ENCODE results near the gene CLK2. TPM values are rescaled to one million over a fixed set of nuclear protein-coding genes. Genes with fewer than 3 reads are reported as not detected.
"Not testable (repeated sequence)": the region's sequence is repeated elsewhere in the genome, so short reads cannot be mapped to it uniquely, and the experiment has no call there.

CLK2 gene
- total RNA-seq, 2 donors from 2014 or later = 54.8 to 57.8 TPM

- peaks cover 8% of the 10 kb centered on the region for H3K36me3 Mint-ChIP-seq (ENCODE audit: low read depth)
- peaks cover 38% of the 10 kb centered on the region for H3K4me1 Mint-ChIP-seq
- DNase-seq = no peak
- ATAC-seq = no peak
- H3K27ac Mint-ChIP-seq = peak overlapping the region; percentile 59
- peak overlapping the region; percentile 86 for H3K4me3 Mint-ChIP-seq
- no peaks in the 10 kb centered on the region for H3K27me3 Mint-ChIP-seq
- H3K9me3 ChIP-seq (ENCODE audit: control insufficient read depth, low read length, poor library complexity, severe bottlenecking) = no peaks in the 10 kb centered on the region
Observed at GRCh38 chr1:155253797-155254196, 19.5 kb downstream of the CLK2 start.

DNA sequence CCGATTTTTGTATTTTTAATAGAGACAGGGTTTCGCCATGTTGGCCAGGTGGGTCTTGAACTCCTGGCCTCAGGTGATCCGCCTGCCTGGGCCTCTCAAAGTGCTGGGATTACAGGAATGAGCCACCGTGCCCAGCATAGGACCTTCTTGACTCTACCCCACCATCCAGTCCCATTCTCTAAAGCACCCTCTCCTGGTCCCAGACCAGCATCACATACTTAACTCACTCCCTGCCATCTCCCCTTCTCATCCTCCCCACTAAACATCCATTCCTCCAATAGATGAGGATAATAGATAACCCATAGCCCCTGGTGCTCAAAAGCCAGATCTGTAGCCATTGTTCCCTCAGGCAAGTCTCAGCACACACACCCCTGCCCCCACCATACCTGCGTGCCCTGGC, 20.1 kb downstream of the CLK2 start:
- H3K9me3 ChIP-seq (ENCODE audit: control insufficient read depth, low read length, poor library complexity, severe bottlenecking) = no peaks in the 10 kb centered on the region
- no peak for DNase-seq
- peaks cover 8% of the 10 kb centered on the region for H3K36me3 Mint-ChIP-seq (ENCODE audit: low read depth)
- no peaks in the 10 kb centered on the region for H3K27me3 Mint-ChIP-seq
- H3K4me3 Mint-ChIP-seq = peak overlapping the region; percentile 25
- no peak for ATAC-seq
- H3K27ac Mint-ChIP-seq = peak overlapping the region; percentile 59
- H3K4me1 Mint-ChIP-seq = peaks cover 38% of the 10 kb centered on the region

DNA sequence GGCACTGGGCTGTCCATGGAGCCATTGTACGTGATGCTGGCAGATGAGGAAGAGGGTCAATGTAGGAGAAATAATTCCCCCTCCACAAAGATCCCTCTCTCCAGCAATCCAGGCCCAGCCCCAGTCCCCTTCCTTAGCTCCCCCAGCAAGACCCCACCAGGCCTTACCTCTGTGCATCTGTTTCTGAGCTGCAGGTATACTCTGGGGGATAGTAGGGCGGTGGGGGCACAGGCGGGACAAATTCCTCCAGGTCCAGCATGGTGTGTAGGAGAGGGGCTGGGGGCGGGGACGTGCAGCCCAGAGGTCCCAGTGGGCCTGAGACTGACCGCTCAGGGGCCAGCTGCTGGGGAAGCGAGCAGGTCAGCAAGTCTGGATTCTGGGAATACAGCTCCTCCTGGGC, 21.7 kb downstream of the CLK2 start:
- no peak for ATAC-seq
- Mint-ChIP-seq H3K27me3 (no peaks in the 10 kb centered on the region), H3K4me3 (no peak overlapping the region), H3K36me3 (ENCODE audit: low read depth) (no peaks in the 10 kb centered on the region), H3K27ac (no peak overlapping the region), H3K4me1 (peaks cover 28% of the 10 kb centered on the region)
- no peak for DNase-seq
- H3K9me3 ChIP-seq (ENCODE audit: control insufficient read depth, low read length, poor library complexity, severe bottlenecking) = no peaks in the 10 kb centered on the region

GRCh38 chr1:155250633-155251449, 22.5 kb downstream of the CLK2 start:
- ATAC-seq = peak; percentile 98
- H3K36me3 Mint-ChIP-seq (ENCODE audit: low read depth) = no peaks in the 10 kb centered on the region
- peak overlapping the region; percentile 71 for H3K4me3 Mint-ChIP-seq
- no peaks in the 10 kb centered on the region for H3K27me3 Mint-ChIP-seq
- no peaks in the 10 kb centered on the region for H3K9me3 ChIP-seq (ENCODE audit: control insufficient read depth, low read length, poor library complexity, severe bottlenecking)
- peaks cover 30% of the 10 kb centered on the region for H3K4me1 Mint-ChIP-seq
- no peak overlapping the region for H3K27ac Mint-ChIP-seq
- peak; percentile 91 to 99 (median 98) for DNase-seq

GRCh38 chr1:155250246-155250632, 23.1 kb downstream of the CLK2 start:
- Mint-ChIP-seq H3K27me3 (no peaks in the 10 kb centered on the region), H3K4me1 (peaks cover 26% of the 10 kb centered on the region), H3K36me3 (ENCODE audit: low read depth) (no peaks in the 10 kb centered on the region), H3K4me3 (peak overlapping the region; percentile 71), H3K27ac (no peak overlapping the region)
- no peaks in the 10 kb centered on the region for H3K9me3 ChIP-seq (ENCODE audit: control insufficient read depth, low read length, poor library complexity, severe bottlenecking)
- peak; percentile 16 for ATAC-seq
- DNase-seq = no peak

DNA sequence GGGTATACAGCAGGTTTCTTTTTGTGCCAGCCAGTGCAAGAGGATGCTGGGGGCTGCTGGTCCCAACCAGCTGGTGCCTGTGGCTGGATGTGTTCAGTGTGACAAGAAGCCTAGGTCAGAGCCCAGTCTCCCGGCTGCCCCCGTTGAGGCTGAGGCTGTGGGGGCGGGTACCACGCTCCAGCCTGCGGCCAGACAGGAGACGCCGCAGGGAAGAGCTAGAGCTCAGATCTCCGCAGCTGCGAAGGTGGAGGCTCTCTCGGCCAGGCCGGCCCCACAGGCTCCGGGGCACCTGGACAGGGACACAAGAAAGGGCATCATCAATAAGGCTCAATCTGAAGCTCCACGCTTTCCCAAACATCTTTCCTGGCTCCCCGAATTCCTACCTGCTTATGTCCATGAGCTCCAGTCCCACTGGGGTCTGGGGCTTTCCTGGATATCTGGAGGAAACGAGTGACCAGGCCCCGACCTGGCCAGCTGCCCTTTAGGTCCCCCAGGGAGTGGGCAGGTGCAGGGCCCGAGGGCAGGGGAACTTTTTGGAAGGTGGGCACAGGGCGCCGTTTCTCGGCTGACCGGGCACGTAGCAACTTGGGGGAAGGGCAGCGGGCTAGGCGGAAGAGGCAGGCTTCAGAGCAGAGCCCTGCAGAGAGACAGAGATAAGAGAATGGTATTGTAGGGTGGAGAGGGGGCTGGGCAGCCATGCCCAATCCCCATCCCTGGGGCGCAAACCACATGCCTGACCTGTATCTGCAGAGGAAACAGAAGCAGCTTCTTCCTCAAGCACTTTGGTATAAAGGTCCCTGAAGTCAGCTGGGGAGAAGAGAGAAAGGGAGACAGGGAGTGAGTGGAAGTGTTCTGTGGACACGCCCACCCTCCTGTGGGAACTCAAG, 25.4 kb downstream of the CLK2 start:
- ATAC-seq (no peak), DNase-seq (no peak)
- peaks cover 2% of the 10 kb centered on the region for H3K36me3 Mint-ChIP-seq (ENCODE audit: low read depth)
- no peak overlapping the region for H3K27ac Mint-ChIP-seq
- peaks cover 21% of the 10 kb centered on the region for H3K4me1 Mint-ChIP-seq
- no peaks in the 10 kb centered on the region for H3K27me3 Mint-ChIP-seq
- H3K4me3 Mint-ChIP-seq = no peak overlapping the region
- H3K9me3 ChIP-seq (ENCODE audit: control insufficient read depth, low read length, poor library complexity, severe bottlenecking) = no peaks in the 10 kb centered on the region

- H3K4me3 Mint-ChIP-seq; ATAC-seq; H3K27me3 Mint-ChIP-seq; H3K9me3 ChIP-seq (ENCODE audit: control insufficient read depth, low read length, poor library complexity, severe bottlenecking); DNase-seq; H3K36me3 Mint-ChIP-seq (ENCODE audit: low read depth): not testable (repeated sequence)
- Mint-ChIP-seq H3K27ac (peak overlapping the region; percentile 87), H3K4me1 (peaks cover 19% of the 10 kb centered on the region)
Observed at GRCh38 chr1:155246796-155247195, 26.5 kb downstream of the CLK2 start.

- ATAC-seq (no peak), DNase-seq (no peak)
- no peaks in the 10 kb centered on the region for H3K27me3 Mint-ChIP-seq
- H3K4me3 Mint-ChIP-seq = peak overlapping the region; percentile 74
- H3K9me3 ChIP-seq (ENCODE audit: control insufficient read depth, low read length, poor library complexity, severe bottlenecking) = no peaks in the 10 kb centered on the region
- H3K27ac Mint-ChIP-seq = peak overlapping the region; percentile 87
- H3K4me1 Mint-ChIP-seq = peaks cover 30% of the 10 kb centered on the region
- peaks cover 2% of the 10 kb centered on the region for H3K36me3 Mint-ChIP-seq (ENCODE audit: low read depth)
Observed at GRCh38 chr1:155245163-155245524, 28.2 kb downstream of the CLK2 start.

DNA sequence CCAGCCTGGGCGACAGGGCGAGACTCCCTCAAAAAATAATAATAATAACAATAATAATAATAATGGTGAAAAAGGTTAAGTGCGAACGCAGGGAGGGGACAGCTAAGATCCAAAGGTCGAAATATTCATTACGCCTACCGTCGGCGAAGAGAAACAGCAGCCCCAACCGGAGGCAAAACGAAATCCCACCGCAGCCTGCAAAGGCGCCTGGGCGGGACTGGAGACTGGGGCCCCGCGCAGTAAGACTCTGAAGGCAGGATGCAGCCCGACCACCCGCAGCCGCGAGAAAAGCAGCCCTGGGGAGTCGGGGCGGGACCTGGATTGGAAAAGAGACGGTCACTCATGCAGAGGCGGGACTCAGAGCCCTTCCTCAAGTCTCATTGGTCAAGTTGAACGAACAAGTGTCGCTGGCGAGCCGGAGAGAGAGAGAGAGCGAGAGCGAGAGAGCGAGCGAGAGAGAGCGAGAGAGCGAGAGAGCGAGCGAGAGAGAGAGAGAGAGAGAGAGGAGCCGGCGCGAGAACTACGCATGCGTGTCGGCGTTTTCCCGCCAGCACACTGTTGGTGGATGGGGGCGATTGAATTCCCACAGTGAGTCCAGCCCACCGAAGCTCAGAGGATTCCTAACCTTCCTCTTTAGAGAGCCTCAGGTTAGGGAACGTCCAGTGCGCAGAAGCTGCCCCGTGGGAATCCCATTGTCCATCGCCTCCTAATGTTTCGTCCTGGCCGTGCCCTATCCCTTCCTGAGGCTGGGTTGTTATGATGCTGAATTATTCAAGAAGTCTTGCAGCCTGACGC, 28.7 kb downstream of the CLK2 start:
- Mint-ChIP-seq H3K4me1 (peaks cover 29% of the 10 kb centered on the region), H3K27ac (peak overlapping the region; percentile 87), H3K4me3 (peak overlapping the region; percentile 74), H3K27me3 (no peaks in the 10 kb centered on the region), H3K36me3 (ENCODE audit: low read depth) (peaks cover 2% of the 10 kb centered on the region)
- H3K9me3 ChIP-seq (ENCODE audit: control insufficient read depth, low read length, poor library complexity, severe bottlenecking) = no peaks in the 10 kb centered on the region
- DNase-seq (peak; percentile 80 to 87 (median 86)), ATAC-seq (peak; percentile 90)

DNA sequence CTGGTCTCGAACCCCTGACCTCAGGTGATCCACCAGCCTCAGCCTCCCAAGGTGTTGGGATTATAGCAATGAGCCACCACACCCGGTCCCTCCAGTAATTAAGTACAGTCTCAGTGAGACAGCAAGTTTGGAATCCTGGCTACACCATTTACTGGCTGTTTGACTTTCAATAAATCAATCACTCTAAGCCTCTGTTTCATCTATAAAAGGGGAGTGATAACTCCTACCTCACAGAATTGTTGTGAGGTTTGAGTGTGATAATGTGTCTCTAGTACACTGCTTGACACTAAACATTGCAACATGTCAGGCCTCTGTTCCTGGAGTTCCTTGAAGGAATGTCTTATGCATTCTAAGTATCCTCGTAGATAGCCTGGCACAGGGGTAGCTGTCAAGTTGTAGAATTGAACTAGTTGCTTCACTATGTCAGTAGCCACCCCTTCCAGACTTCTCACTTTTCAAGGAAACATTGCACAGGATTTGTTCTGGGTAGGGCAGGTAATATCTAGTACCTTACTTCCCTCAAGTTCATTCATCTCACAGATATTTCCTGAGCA, 30.4 kb downstream of the CLK2 start:
- H3K4me1 Mint-ChIP-seq = peaks cover 29% of the 10 kb centered on the region
- DNase-seq (no peak), ATAC-seq (no peak)
- H3K27ac Mint-ChIP-seq = peak overlapping the region; percentile 87
- no peaks in the 10 kb centered on the region for H3K27me3 Mint-ChIP-seq
- H3K36me3 Mint-ChIP-seq (ENCODE audit: low read depth) = peaks cover 2% of the 10 kb centered on the region
- peak overlapping the region; percentile 77 for H3K4me3 Mint-ChIP-seq
- H3K9me3 ChIP-seq (ENCODE audit: control insufficient read depth, low read length, poor library complexity, severe bottlenecking) = no peaks in the 10 kb centered on the region

DNA sequence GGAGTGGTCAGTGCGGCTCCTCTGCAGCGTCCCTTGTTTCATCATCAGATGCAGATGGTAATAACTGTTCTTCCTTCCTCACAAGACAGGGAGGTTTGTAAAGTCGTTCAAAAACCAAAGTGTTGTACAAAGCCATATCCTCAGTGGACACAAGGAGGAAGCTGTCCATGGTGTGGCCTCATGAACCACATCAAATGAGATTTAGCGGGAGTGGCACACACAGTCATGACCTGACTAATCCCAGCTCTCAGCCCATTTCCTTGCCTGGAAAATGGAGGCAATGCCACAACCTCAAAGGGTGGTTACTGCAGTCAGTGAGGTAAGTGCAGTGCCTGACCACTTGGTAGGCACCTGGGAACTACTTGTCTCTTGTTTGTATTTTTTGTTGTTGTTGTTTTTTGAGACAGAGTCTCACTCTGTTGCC, 31.5 kb downstream of the CLK2 start:
- Mint-ChIP-seq H3K27ac (peak overlapping the region; percentile 80), H3K27me3 (no peaks in the 10 kb centered on the region), H3K4me1 (peaks cover 29% of the 10 kb centered on the region), H3K36me3 (ENCODE audit: low read depth) (peaks cover 2% of the 10 kb centered on the region), H3K4me3 (no peak overlapping the region)
- no peak for DNase-seq
- ATAC-seq = no peak
- no peaks in the 10 kb centered on the region for H3K9me3 ChIP-seq (ENCODE audit: control insufficient read depth, low read length, poor library complexity, severe bottlenecking)

DNA sequence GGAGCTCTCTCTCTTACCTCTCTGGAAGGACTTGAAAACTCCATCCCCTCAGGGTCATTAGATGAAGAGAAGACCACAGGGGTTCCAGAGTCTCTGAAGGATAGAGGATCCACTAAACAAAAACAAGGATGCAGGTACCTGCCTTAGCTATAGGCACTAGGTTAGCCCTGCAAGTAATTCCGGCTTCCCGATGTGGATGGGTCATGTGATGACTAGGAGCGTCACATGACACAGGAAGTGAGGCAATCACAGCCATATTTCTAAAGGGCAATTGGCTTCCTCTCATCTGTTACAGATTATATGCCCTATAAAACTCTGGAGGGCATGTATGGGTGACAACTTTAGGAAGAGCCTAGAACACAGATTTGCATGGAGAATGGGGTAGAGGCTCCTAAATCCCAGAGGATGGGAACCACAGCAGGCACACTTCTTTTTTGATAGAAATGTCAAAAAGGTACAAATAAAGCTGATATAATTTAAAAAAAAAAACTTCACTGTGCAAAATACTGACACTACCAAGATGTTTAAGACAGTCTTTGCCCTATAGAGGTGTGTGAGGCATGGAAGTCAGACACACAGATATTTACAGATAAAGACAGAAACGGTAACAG, 32.1 kb downstream of the CLK2 start:
- peaks cover 32% of the 10 kb centered on the region for H3K4me1 Mint-ChIP-seq
- DNase-seq (peak in 2 of 3 donors; percentile 35 to 46), ATAC-seq (peak; percentile 46)
- no peaks in the 10 kb centered on the region for H3K27me3 Mint-ChIP-seq
- no peaks in the 10 kb centered on the region for H3K9me3 ChIP-seq (ENCODE audit: control insufficient read depth, low read length, poor library complexity, severe bottlenecking)
- H3K27ac Mint-ChIP-seq = peak overlapping the region; percentile 80
- H3K36me3 Mint-ChIP-seq (ENCODE audit: low read depth) = peaks cover 2% of the 10 kb centered on the region
- peak overlapping the region; percentile 89 for H3K4me3 Mint-ChIP-seq

All from T-helper 17 cell (primary cell).